Measurements from ENCODE around the gene DIS3L2. TPM values are rescaled to one million over a fixed set of nuclear protein-coding genes. Genes with fewer than 3 reads are reported as not detected.

DIS3L2 gene
- total RNA-seq, 2 experiments from 2014 or later = 20.2 to 20.6 TPM

DNA sequence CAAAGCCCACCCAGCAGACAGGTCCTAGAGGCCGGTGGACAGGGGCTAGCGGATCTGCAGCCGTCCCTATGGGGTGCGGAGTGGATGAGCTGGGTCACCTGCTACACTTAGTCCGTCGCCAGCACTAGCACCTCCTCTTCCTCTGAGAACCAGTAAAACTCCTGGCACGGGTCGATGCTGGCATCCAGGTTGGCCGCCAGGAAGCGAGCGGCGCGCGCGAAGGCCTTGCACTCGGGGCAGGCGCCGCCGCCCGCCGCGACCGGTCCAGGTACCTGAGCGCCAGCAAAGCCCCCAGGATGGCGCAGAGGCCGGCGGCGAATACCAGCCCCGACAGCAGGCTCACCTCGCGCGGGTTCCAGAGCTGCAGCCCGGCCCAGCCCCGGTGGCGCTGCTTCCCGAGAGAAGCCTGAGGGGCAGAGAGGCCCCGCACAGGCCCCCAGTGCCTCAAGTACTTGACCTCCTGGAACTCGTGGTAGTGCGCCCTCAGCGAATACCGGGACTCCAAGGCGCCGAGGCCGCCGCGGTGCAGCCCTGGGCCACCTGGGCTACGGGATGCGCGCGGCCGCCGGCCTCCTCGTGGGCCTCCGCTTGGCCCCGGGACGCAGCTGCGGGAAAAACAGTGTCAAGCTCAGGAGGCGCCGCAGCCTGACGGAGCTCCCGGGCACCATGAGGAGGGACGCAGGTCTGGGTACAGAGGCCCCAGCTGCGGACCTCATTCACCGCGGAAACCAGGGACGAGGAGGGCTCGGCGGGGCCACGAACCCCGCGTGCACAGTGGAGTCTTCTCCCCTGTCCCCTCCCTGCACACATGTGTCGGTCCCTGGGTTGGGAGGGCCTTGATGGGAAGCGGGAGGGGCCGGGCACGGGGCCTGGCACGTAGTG, 389.5 kb downstream of the DIS3L2 start:
- TF ChIP-seq EZH2phosphoT487 (IDR thresholded peaks at IDR 0.05; ENCODE audit: borderline replicate concordance, low read depth, low read length) = no peak
- TF ChIP-seq, protein P1, sequence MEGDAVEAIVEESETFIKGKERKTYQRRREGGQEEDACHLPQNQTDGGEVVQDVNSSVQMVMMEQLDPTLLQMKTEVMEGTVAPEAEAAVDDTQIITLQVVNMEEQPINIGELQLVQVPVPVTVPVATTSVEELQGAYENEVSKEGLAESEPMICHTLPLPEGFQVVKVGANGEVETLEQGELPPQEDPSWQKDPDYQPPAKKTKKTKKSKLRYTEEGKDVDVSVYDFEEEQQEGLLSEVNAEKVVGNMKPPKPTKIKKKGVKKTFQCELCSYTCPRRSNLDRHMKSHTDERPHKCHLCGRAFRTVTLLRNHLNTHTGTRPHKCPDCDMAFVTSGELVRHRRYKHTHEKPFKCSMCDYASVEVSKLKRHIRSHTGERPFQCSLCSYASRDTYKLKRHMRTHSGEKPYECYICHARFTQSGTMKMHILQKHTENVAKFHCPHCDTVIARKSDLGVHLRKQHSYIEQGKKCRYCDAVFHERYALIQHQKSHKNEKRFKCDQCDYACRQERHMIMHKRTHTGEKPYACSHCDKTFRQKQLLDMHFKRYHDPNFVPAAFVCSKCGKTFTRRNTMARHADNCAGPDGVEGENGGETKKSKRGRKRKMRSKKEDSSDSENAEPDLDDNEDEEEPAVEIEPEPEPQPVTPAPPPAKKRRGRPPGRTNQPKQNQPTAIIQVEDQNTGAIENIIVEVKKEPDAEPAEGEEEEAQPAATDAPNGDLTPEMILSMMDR (conservative IDR thresholded peaks at IDR 0.05; ENCODE audit: low read length) = no peak
- Histone ChIP-seq H3K79me2 (ENCODE audit: insufficient read depth, low read depth, low read length) (no peaks in the 10 kb centered on the region), H3K4me2 (ENCODE audit: low read length) (no peak overlapping the region), H3K4me1 (ENCODE audit: insufficient read depth, low read length, poor library complexity, severe bottlenecking) (no peaks in the 10 kb centered on the region), H3K9me3 (ENCODE audit: low read length) (no peaks in the 10 kb centered on the region), H3K36me3 (ENCODE audit: insufficient read depth, low read length) (no peaks in the 10 kb centered on the region), H2AFZ (ENCODE audit: low read length) (no peak overlapping the region), H3K4me3 (ENCODE audit: low read depth, low read length, poor library complexity, severe bottlenecking) (no peak overlapping the region), H3K9me2 (ENCODE audit: insufficient read depth, low read length) (no peaks in the 10 kb centered on the region), H3K27ac (ENCODE audit: low read depth, low read length, poor library complexity, severe bottlenecking) (no peak overlapping the region), H4K20me1 (ENCODE audit: insufficient read depth, low read length) (no peaks in the 10 kb centered on the region)
- no TSS peak for BruUV-seq (replicated peaks)
- intact Hi-C loops (cut with micrococcal nuclease; ENCODE audit: unreplicated experiment) = no loop called here
- no peak for DNase-seq (ENCODE audit: low spot score)
- POLR2A ChIA-PET = no interaction called here
- CTCF ChIA-PET (ENCODE audit: unreplicated experiment) = no interaction called here

GRCh38 chr2:232351686-232352510, 390.4 kb downstream of the DIS3L2 start:
- no peaks in the 10 kb centered on the region for H3K36me3 ChIP-seq (ENCODE audit: insufficient read depth, low read length)
- intact Hi-C loops (cut with micrococcal nuclease; ENCODE audit: unreplicated experiment) = no loop called here
- no peak overlapping the region for H3K4me3 ChIP-seq (ENCODE audit: low read depth, low read length, poor library complexity, severe bottlenecking)
- no TSS peak for BruUV-seq (replicated peaks)
- H3K27ac ChIP-seq (ENCODE audit: low read depth, low read length, poor library complexity, severe bottlenecking) = no peak overlapping the region
- CTCF ChIA-PET (ENCODE audit: unreplicated experiment) = no interaction called here
- H3K79me2 ChIP-seq (ENCODE audit: insufficient read depth, low read depth, low read length) = no peaks in the 10 kb centered on the region
- H4K20me1 ChIP-seq (ENCODE audit: insufficient read depth, low read length) = no peaks in the 10 kb centered on the region
- H3K4me1 ChIP-seq (ENCODE audit: insufficient read depth, low read length, poor library complexity, severe bottlenecking) = no peaks in the 10 kb centered on the region
- DNase-seq (ENCODE audit: low spot score) = no peak
- H3K9me3 ChIP-seq (ENCODE audit: low read length) = no peaks in the 10 kb centered on the region
- POLR2A ChIA-PET = no interaction called here
- TF ChIP-seq EZH2phosphoT487 (IDR thresholded peaks at IDR 0.05; ENCODE audit: borderline replicate concordance, low read depth, low read length) = no peak
- TF ChIP-seq, protein P1 (conservative IDR thresholded peaks at IDR 0.05; ENCODE audit: low read length) = no peak
- H3K9me2 ChIP-seq (ENCODE audit: insufficient read depth, low read length) = no peaks in the 10 kb centered on the region
- no peak overlapping the region for H3K4me2 ChIP-seq (ENCODE audit: low read length)
- H2AFZ ChIP-seq (ENCODE audit: low read length) = no peak overlapping the region

All from OCI-LY7 (cell line).